GM12892 (cell line): Measurements from ENCODE around the gene ZDHHC22.

Experiments used
- POLR2A ChIP-seq: IDR thresholded peaks from 2 replicates; pipeline ENCODE4 v1.6.1; 2011; ENCODE audit warnings: low read depth, low read length, control low read depth
- POLR2AphosphoS5 ChIP-seq: IDR thresholded peaks from 2 replicates; pipeline ENCODE4 v1.6.1; 2011; ENCODE audit warnings: low read depth, low read length, control low read depth

DNA sequence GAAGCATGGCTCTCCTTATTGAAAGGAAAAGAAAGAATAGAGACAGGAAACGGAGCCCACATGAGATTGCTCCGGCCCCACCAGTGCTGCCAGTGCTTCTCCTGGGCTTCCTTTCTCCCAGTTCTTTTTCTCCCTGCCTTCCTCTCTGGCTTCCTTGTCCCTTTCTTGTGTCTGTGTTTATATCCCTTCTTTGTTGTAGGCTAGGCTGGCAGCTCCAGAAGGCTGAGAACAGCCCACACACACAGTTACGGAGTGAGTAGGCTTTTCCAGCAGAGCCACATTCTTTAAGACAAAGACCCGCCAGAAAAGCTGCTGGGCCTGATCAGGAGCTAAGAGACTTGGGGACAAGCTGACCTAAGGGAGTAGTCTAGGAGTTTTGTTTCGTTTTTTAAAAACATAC, 30.6 kb downstream of the ZDHHC22 start:
- TF ChIP-seq POLR2A = no peak
- no peak for TF ChIP-seq POLR2AphosphoS5
